HG03066 (cell line): ENCODE measurements around the gene LGMN.
"Not testable (repeated sequence)": the region's sequence is repeated elsewhere in the genome, so short reads cannot be mapped to it uniquely, and the experiment has no call there.

Experiments
- ATAC-seq: cut with Tn5 transposase; IDR thresholded peaks from one replicate; pipeline ENCODE4 v1.9.1; 2021; ENCODE audit warnings: low read depth; ENCODE audit not compliant: unreplicated experiment

LGMN gene

DNA sequence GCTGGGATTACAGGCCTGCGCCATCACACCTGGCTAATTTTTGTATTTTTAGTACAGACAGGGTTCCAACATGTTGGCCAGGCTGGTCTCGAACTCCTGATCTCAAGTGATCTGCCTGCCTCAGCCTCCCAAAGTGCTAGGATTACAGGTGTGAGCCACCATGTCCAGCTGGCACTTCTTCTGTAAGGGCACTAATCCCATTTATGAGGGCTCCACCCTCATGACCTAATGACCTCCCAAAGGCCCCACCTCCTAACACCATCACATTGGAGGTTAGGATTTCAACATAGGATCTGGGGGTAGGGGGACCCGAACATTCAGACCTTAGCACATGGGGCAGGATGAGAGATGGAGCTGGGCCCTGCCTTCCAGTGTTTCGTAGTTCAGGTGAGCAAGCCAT, 68.1 kb downstream of the LGMN start:
- ATAC-seq: not testable (repeated sequence)

DNA sequence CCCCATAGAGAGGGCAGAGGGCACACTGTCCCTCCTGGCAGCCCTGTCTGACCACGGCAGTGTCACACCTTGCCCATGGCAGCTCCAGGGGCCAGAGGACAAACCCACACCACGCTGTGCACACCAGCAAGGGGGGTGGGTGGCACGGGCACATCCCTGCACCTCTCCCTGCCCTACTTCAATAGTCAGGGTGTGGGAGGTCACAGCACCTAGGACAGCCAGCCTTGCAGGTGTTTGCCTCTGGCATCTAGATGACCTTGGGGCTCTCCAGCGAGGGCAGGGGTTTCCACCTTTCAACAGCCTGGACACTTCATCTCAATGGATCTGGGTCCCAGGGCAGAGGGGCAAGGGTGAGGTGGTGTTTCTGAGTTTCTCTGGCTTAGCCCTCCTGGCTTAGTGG, 69.2 kb downstream of the LGMN start:
- ATAC-seq: no peak

DNA sequence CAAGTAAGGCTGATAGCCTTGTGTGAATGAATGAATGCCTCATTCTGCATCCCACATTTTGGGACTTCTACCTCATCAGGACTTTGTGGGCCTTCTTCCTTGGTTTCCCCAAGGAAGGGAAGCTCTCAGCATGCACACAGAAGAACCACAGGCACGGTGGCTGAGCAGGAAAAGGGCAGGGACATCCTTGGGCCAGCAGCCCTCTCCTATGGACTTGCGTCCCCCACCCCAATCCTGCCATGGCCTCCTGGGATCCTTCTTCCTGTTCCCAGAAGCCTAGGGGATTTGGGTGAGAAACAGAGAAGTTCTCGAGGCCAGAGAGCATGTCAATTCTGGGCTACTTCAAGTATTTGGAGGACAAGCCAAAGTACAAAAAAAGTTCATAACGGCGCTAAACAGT, 69.7 kb downstream of the LGMN start:
- no peak for ATAC-seq

DNA sequence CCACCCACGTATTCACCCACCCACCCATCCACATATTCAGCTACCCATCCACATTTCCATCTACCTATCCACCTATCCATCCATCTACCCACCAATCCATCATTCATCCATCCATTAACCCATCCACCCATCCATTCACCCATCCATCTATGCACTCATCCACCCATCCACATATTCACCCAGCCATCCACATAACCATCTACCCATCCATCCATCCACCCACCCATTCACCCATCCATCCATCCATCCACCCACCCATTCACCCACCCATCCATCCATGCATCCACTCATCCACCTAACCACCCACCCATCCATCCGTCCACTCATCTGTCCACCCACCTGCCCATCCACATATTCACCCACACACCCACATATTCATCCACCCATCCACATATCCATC, 70.5 kb downstream of the LGMN start:
- no peak for ATAC-seq

DNA sequence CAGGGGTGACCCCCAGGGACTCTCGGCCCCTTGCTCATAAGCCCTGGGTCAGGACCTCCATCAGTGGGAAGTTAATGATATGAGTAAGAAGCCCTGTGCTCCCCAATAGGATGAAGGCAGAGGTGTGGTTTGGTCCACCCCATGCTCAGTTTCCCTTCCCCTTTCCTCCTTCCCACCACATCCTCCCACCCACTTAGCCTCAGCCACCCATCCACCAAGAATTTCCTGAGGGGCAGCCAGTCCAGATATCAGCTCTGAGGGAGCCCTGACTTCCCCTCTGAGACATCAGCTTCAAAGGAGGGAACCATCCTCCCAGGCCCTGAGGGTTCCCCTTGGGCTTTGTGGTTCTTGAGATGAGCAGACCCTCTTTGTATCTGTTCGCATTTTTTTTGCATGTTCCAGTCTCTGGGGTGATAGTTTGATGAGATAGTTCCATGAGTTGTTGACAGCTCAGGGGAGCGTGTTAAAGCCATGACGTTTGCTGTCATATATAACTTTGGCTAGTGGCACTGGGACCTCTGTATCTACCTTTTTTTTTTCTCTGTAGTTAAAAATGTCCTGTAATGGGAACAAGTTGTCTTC, 71.2 kb downstream of the LGMN start:
- ATAC-seq: peak; percentile 76

DNA sequence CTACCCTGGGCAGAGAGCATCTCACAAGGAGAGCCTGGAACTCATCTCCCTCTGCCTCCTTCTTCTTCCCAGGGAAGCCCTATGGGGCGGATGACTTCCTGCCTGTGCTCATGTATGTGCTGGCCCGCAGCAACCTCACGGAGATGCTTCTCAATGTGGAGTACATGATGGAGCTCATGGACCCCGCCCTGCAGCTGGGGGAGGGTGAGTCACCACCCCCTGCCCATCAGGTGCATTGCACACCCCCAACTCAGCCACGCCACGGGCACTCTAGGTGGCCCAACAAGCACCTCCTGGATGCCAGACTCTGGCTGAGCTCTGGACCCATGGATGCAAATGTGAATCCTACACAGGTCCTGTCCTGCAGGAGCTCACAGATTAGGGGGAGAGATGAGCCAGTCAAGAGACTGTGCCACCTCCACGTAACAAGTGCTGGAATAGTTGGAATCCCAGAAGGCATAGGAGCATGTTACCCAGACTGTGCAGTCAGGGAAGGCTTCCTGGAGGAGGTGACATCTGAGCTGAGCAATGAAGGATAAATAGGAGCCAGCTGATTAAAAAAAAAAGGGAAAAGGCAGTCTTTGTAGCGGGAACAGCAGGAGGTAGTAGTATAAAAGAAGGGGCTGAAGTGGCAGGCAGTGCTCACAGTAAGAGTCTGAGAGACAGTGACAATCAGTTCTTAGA, 71.9 kb downstream of the LGMN start:
- ATAC-seq: no peak

DNA sequence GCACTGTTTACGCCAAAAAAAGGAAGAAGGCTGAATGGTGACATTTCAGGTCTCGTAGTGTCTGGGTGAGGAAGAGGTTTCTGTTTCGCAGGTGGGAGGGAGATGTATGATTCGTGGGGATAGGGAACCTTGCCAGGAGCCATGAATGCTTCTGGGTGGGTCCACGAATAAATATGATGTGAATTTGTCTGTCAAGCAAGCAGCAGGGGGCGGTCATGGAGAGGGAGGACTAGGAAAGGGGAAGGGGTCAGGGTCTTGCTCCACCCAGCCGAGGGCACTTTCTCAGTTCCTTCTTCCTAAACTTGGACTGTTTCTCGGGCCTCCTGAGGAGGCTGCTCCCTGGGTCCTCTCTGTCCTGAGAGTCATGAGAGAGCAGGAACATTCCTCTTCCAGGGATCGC, 72.5 kb downstream of the LGMN start:
- ATAC-seq: no peak

DNA sequence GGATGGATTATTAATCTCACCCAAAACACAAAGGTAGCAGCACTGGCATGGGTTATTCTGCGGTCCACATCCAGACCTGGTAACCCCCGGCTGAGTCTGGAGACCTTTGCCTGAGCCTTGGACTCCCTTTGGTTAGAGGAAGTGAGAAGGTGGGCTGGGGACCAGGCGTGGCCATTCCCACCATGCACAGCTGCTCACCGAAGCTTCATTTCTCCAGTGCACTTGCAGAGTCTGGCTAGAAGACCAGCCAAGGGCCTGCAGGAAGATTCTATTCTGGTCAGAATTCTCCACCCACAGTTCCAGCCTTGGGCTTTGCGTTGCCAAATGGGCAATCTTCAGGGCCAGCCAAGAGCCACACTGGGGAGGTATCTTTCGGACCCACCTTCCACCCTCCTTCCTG, 73.0 kb downstream of the LGMN start:
- no peak for ATAC-seq

DNA sequence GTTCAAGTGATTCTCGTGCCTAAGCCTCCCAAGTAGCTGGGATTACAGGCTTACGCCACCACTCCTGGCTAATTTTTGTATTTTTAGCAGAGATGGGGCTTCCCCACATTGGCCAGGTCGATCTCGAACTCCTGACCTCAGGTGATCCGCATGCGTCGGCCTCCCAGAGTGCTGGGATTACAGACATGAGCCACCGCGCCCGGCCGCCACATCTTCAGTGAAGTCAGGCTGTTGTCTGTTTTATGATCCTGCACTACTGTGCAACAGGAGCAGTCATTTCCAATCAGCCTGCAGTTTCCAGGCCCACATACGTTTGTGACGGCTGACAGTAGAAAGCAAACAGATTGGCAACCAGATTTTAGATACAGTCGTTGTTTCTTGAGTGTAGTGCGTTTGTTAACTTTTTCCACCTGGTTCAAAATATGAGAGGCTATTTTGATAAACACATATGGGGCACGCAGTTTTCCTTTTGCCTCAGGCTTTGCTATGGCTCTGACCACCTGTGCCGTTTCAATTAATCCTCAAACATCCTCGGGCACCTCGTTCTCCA, 74.8 kb downstream of the LGMN start:
- ATAC-seq: no peak

DNA sequence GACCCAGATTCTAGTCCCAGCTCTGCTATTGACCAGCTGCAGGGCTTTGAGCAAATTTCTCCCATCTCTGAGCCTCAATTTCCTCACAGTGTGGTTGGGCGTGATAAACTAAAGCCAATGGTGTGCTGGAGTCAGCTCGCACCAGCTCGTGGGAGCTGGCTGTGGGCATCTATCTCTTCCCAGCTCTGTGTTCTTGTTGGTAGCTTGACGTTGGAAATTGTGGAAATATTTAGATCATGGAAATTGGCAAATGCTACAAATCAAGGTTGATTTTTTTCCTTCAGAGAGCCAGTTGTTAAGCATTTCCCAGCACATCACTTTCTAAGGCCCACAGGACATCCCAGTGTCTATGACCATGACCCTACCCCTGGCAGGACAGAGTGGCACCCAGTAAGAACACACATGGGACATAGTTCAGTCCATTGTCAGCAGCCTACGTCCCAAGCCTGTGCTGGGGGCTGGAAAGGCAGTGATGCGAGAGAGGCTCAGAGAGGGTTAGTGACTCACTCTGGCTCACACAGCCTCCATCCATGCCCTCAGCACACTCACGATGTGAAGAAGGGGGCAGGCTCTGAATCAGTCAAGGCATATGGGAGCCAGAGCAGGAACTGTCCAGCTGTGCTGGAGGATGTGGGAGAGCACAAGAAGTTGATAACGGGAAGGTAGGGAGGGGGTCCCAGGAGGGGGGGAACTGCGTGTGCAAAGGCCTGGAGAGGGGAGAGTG, 77.6 kb downstream of the LGMN start:
- ATAC-seq: no peak

DNA sequence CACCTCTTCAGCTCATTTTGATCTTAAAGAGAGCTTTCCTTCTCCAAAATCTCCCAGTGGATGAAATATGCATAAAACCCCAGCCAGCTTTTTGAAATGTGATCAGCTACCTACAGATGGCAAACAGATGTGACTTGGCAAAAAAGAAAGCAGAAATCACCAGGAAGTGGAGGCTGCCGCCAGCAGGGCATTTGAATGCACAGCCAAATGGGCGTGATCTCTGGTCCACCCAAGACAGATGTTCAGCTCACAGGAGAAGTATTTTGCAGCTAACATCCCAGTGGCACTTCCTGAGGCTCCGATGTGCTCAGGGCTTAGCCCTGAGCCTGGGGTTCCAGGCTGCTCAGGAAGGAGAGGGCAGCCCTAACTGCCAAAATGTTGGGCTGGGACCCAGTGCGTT, 78.3 kb downstream of the LGMN start:
- peak; percentile 32 for ATAC-seq

DNA sequence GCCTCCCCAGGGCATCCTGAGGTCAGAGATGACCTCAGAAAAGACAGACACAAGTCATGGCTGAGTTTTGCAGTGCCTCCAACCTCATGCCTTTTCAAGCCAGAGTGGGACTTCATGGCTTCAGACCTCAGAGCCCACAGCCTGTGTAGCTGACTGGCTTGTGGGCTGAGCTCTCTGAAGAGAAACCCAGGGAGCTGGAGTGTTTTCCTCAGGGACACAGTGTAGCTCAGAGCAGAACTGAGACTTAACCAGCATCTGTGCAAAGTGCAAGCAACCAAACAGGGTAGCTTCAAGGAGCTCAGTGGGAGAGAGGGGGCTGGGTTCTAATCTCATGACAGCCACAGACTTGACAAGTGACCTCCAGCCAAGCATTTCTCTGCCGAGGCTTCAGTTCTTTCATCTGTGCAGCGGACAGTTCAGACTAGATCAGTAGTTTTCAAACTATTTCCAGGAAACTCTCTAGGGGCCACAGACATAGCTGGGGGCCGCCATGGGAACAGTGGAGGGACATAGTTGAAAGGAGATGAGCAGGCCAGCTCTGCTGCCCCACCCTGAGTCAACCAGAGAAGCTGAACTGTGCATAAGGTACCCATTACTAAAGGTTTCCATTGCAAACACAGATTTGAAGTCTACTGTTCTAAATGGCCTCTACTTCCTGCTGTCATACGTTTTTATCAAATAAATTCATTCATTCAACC, 80.0 kb downstream of the LGMN start:
- no peak for ATAC-seq

DNA sequence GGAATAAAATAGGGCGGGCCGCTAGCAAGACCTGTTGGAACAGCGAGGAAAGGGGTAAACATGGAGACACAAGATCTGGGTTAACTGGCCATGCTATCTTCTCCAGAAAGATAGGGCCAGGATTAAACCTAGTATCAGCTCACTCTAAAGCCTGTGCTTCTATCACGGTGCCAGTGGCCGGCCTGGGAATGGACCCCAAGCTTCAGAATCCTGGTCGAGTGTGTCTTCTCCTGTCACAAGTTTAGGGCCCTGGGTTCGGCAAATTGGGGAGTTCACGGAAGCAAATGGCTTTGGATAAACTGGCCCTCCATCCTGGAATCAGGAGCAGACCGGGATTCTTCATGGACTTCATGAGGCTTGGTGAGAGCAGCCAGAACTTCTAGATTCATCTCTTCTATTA, 82.2 kb downstream of the LGMN start:
- no peak for ATAC-seq

DNA sequence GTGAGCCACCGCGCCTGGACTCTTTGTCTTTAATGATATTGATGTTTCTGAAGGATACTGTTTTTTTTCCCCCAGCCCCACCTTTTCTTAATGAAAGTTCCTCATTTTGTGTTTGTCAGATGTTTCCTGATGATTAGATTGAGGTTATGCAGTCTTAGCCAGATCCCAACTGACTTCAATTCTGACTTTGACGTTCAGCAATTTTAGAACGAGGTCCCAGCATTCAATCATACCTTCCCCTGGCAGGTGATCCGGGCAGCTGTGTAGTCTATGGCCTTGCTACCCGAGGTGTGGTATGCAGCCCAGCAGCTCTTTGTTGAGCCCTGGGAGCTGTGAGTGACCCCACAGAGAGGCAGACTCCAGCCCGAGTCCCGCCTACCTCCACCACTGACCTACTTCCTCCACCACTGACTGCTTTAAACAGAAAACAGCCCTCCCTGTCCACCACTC, 82.7 kb downstream of the LGMN start:
- ATAC-seq: no peak

DNA sequence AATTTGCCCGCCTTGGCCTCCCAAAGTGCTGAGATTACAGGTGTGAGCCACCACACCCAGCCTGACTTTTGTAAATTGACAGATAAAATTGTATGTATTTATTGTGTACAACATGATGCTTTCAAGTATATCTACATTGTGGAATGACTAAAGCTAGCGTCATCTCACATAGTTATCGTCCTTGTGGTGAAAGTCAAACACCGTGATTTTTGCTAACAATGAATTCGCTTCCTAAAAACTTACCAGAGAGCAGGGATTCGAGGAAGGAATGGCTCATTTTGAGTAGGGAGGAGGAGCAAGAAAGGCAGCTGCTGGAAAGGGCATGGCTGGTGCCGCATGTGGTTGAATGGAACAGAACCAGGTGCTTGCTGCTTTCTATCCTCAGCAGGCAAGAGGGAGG, 85.4 kb downstream of the LGMN start:
- no peak for ATAC-seq

DNA sequence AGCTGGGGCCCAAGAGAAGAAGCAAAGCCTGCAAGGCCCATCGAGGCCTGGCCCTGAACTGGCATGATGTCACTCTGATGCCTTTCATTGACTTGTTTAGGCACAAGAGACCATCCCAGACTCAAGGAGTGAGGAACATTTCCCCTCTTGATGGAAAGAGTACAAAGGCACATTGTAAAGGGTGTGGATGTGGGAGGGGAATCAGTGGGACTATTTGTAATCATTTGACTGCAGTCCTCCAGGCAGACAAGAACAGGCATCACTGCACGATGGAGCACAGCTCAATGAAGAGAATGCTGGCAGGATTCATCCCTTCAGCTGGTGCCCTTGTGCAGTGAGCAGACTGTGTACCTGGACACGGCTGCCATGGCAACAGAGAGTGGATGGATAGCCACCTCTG, 87.9 kb downstream of the LGMN start:
- no peak for ATAC-seq

DNA sequence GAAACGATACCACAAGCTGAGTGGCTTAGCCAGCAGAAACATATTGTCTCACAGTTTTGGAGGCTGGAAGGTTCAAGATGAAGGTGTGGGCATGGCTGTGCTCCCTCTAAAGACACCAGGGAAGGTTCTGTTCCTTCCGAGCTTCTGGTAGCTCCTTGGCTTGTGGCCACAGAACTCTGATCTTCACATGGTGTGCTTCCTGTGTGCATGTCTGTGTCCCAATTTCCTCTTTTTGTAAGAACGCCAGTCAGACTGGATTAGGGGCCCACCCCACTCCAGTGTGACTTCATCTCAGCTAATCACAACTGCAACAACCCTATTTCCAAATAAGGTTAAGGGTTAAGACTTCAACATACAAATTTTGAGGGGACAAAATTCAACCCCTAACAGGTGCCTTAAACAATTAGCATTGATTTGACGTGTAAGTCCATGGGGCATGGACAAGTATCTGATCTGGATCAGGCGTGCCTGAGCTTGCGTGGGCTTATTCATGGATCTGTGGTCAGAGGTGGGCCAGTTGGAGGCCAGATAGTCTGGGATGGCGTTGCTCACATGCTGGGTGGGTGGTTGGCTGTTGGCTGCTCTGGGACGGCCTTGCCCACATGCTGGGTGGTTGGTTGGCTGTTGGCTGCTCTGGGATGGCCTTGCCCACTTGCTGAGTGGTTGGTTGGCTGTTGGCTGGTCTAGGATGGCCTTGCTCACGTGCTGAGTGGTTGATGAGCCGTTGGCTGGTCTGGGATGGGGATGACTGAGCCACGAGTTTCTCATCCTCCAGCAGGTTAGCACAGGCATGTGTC, 88.5 kb downstream of the LGMN start:
- ATAC-seq: no peak

DNA sequence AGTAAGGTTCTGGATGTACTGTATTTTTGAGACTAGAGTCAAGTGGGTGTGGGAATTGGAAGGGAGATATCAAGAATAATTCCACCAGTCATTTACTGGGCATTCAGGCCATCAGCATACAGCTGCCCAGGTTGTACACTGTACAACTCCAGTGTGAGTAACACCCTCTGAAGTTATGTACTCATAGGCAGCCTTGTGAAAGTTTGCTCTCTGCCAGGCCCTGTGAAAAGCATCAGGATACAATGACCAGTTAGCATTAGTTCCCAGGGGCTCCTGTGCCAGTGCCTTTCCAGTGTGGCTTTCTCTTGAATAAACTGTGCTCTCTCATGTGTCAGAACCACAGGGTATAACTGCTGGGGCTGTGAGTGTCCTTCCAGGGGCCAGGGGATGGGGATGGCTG, 89.7 kb downstream of the LGMN start:
- ATAC-seq: no peak

DNA sequence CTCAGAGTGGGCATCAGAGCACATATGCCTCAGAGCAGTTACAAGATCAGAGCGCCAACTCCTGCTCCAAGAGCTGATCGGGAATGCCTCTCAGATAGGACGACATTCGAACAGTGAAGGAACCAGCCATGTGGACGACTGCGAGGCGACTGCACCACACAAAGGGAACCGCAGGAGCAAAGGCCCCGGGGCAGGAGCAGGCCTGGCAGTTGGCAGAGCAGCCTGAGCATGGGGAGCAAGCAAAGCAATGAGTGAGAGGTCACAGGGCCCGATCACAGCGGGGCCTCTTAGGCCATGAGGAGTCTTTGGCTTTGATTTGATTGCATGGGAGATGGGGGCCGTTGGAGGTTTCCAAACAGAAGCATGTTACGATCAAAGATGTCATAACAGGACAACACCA, 90.3 kb downstream of the LGMN start:
- no peak for ATAC-seq

DNA sequence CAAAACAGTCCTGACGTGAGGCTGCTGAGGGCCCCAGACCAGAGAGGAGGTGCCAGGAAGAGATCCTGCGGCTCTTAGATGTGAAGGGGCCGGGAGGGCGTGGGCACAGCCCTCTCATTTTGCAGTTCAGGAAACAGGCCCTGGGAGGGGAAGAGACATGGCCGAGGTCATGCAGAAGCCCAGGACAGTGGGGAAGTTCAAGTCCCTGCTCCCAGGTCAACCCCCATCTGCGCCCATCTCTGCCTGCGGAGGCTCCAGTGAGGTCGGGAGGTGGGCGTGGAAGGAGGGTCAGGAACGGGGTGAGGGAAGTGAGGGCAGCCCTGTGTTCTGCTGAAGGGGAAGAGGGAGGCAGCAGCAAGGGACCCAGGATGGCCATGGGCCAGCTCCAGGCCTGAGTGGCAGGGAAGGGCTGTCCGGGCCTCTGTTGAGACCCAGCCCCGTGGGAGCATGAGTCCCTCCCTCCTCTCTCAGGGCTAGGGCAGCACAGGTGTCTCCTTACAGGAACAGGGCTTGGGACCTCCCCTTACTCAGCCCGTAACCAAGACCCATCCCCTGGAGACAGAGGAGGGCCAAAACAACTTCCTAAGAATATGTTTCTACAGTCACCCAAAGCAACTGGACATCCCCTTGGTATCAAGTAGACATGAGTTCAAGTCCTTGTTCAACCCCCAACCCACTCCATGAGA, 90.8 kb downstream of the LGMN start:
- no peak for ATAC-seq
